Left lung (tissue), 10 donors: ENCODE data around the gene OTX2. TPM values are rescaled to one million over a fixed set of nuclear protein-coding genes. Genes with fewer than 3 reads are reported as not detected.

Experiments
- ATAC-seq: fragments of 200-7000 bp; cut with Tn5 transposase; one replicate; pipeline ENCODE4 v1.9.1; 2020; ENCODE audit warnings: moderate library complexity
- DNase-seq, 4 donors: peaks; one replicate each; pipeline ENCODE4 v3.0.0-alpha.2; 2013 to 2020
- H3K27ac ChIP-seq, 2 donors: fragments of 200-600 bp; sonication (generic) in 1 of 2; one replicate each; pipeline versions ENCODE4 v1.5.0 to v1.8.0; 2020 to 2021
- H3K27me3 ChIP-seq, 2 donors: fragments of 200-600 bp; sonication (generic) in 1 of 2; one replicate each; pipeline versions ENCODE4 v1.5.0 to v1.8.0; 2020 to 2021
- H3K36me3 ChIP-seq, 2 donors: fragments of 200-600 bp; sonication (generic) in 1 of 2; one replicate each; pipeline versions ENCODE4 v1.5.0 to v1.8.0; 2020 to 2021
- H3K4me1 ChIP-seq, 2 donors: fragments of 200-600 bp; one replicate each; pipeline ENCODE4 v1.8.0; 2021
- H3K4me3 ChIP-seq, 2 donors: fragments of 200-600 bp; sonication (generic) in 1 of 2; one replicate each; pipeline versions ENCODE4 v1.5.0 to v1.8.0; 2020 to 2021; ENCODE audit warnings: mild to moderate bottlenecking in 1 of 2
- H3K9me3 ChIP-seq, 2 donors: fragments of 200-600 bp; sonication (generic) in 1 of 2; one replicate each; pipeline versions ENCODE4 v1.5.0 to v1.8.0; 2020 to 2021
- intact Hi-C, 2 donors: fragments of 100-400 bp; cut with DNase I; formaldehyde crosslinking; loops; one replicate each; pipeline versions ENCODE4 v1.11.2 to v1.14.2; 2022
- polyA plus RNA-seq, 6 donors: library from polyadenylated mRNA; unstranded; fragments of 120-200 nt; gene quantifications; one replicate each; pipeline ENCODE4 v1.2.1, GENCODE V29; 2013; ENCODE audit not compliant: insufficient read length in 6 of 6
- total RNA-seq, 2 donors: library from RNA; stranded (reverse); fragmentation: NEBNext Ultra II Directional; extraction: Animal tissue kit (Norgen Biotek cat#: 25700); gene quantifications; one replicate each; pipeline ENCODE4 v1.2.1, GENCODE V29; 2021
- TF ChIP-seq, protein P1 (sequence below), 2 donors: fragments of 200-600 bp; sonication (generic) in 1 of 2; IDR thresholded peaks; one replicate each; pipeline versions ENCODE4 v1.5.0 to v1.8.0; 2021; ENCODE audit warnings: antibody characterized with exemption in 2 of 2
- donor health status: DM: no; HTN: yes; CAD: no.
- donor health status: DM: no; HTN: no; CAD: no.

OTX2 gene
- total and polyA plus RNA-seq, 8 donors, result not detected

DNA sequence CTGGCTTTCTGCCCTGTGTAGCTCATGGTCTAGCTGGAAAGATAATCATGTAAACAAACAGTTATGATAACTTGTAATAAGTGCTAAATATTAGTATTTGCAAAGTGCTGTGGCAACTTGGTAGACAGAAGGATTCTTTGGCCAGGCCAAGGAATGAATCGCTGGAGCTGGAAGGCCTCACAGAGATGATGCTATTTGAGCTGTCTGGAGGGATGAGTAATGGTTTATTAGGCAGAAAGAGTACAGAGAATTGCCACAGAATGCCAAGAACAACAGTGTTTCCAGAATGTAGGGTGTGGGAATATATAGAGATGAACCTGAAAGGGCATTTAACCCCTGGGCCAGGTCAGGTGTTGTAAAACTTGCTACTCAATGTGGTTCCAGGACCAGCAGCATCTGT, 27.6 kb downstream of the OTX2 start:
- Histone ChIP-seq H3K4me1 (no peaks in the 10 kb centered on the region), H3K27me3 (peaks cover 0 to 11% of the 10 kb centered on the region in 2 donors), H3K27ac (no peak overlapping the region), H3K4me3 (no peak overlapping the region), H3K9me3 (no peaks in the 10 kb centered on the region), H3K36me3 (no peaks in the 10 kb centered on the region)
- intact Hi-C loops, result no loop called here
- ATAC-seq (no peak), DNase-seq (no peak)
- TF ChIP-seq, protein P1, sequence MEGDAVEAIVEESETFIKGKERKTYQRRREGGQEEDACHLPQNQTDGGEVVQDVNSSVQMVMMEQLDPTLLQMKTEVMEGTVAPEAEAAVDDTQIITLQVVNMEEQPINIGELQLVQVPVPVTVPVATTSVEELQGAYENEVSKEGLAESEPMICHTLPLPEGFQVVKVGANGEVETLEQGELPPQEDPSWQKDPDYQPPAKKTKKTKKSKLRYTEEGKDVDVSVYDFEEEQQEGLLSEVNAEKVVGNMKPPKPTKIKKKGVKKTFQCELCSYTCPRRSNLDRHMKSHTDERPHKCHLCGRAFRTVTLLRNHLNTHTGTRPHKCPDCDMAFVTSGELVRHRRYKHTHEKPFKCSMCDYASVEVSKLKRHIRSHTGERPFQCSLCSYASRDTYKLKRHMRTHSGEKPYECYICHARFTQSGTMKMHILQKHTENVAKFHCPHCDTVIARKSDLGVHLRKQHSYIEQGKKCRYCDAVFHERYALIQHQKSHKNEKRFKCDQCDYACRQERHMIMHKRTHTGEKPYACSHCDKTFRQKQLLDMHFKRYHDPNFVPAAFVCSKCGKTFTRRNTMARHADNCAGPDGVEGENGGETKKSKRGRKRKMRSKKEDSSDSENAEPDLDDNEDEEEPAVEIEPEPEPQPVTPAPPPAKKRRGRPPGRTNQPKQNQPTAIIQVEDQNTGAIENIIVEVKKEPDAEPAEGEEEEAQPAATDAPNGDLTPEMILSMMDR (IDR thresholded peaks at IDR 0.05), result no peak

- intact Hi-C loops, result no loop called here
- Histone ChIP-seq H3K4me3 (no peak overlapping the region), H3K27ac (no peak overlapping the region), H3K4me1 (no peaks in the 10 kb centered on the region), H3K27me3 (peaks cover 0 to 16% of the 10 kb centered on the region in 2 donors), H3K36me3 (no peaks in the 10 kb centered on the region), H3K9me3 (no peaks in the 10 kb centered on the region)
- TF ChIP-seq, protein P1 (IDR thresholded peaks at IDR 0.05), result no peak
- no peak for ATAC-seq
- DNase-seq, result no peak
These were observed 35.8 kb downstream of the OTX2 start for GRCh38 chr14:56774503-56774902.

GRCh38 chr14:56770512-56770911, 39.8 kb downstream of the OTX2 start:
- no peak for ATAC-seq
- no peaks in the 10 kb centered on the region for H3K9me3 ChIP-seq
- intact Hi-C loops, result no loop called here
- H3K27me3 ChIP-seq, result peaks cover 0 to 12% of the 10 kb centered on the region in 2 donors
- H3K4me1 ChIP-seq, result no peaks in the 10 kb centered on the region
- no peaks in the 10 kb centered on the region for H3K36me3 ChIP-seq
- TF ChIP-seq, protein P1 (IDR thresholded peaks at IDR 0.05), result no peak
- no peak for DNase-seq
- H3K27ac ChIP-seq, result no peak overlapping the region
- no peak overlapping the region for H3K4me3 ChIP-seq

GRCh38 chr14:56760164-56760914, 49.9 kb downstream of the OTX2 start:
- intact Hi-C loops, result no loop called here
- H3K4me1 ChIP-seq, result no peaks in the 10 kb centered on the region
- H3K4me3 ChIP-seq, result no peak overlapping the region
- H3K27me3 ChIP-seq, result peaks cover 0 to 7% of the 10 kb centered on the region in 2 donors
- no peak overlapping the region for H3K27ac ChIP-seq
- TF ChIP-seq, protein P1 (IDR thresholded peaks at IDR 0.05), result no peak
- ATAC-seq, result no peak
- DNase-seq, result no peak
- no peaks in the 10 kb centered on the region for H3K9me3 ChIP-seq
- no peaks in the 10 kb centered on the region for H3K36me3 ChIP-seq

DNA sequence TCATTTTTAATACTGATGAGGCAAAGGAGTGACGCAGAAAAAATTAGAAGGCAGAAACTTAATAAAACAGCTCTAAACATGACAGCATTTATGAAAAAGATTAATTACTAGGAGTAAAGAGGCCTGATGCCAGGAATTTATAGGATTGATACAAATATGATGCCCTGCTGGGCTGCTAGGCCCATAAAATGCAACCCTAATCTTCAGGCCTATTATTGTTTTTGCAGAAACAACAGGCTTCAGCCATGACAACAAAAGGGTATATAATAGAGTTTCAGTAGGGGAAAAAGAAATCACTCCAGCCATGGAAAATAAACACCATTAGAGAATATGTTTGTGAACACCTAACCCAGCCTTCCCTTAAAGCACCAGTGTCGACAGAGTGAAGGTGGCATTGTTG, 50.6 kb downstream of the OTX2 start:
- Histone ChIP-seq H3K36me3 (no peaks in the 10 kb centered on the region), H3K4me3 (no peak overlapping the region), H3K9me3 (no peaks in the 10 kb centered on the region), H3K27ac (no peak overlapping the region), H3K27me3 (peaks cover 0 to 7% of the 10 kb centered on the region in 2 donors), H3K4me1 (no peaks in the 10 kb centered on the region)
- TF ChIP-seq, protein P1 (IDR thresholded peaks at IDR 0.05), result no peak
- ATAC-seq (no peak), DNase-seq (no peak)
- intact Hi-C loops, result no loop called here
